ENCODE measurements around the gene LCN12.

Gene LCN12

DNA sequence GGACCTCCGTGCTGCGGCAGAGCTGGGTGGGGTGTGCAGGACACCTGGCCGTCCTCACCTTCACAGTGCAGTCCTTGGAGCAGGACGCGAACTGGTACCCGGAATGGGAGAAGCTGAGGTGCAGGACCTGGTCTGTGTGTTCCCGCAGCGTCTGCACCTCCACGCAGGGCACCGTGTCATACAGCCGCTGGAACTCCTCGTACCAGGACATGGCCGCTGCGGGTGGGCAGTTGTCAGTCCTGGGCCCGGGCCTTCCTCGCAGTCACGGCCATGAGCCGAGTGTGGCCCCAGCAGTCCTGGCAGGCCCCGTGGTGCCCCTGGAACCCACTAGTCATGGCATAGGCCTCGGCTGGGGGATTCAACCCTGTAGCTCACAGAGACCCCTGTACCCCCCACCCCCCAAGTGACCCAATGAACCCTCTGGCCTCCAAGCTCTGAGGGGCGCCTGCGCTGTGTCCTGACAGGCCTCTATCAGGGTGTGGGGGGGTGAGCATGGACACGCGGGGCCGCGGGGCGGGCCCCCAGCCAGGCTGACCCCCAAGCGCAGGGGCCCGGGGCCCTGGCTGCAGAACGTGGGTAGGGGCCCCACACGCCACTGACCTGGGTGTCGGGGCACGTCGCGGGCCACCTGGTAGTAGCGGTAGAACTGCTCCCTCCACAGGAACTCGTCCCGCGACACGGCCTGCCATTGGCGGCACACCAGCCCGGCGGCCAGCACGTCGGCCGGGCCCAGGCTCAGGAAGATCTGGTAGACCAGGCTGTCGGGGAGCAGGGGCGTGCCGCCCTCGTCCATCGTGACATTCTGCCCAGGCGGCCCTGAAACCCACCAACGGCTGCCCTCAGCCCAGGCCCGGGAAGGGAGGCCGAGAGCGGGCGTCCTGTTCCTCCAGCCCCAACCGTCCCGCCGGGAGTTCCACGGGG, 8.5 kb upstream of the LCN12 start:
- Histone ChIP-seq H3K4me3 (ENCODE audit: low read depth, low read length) (peak overlapping the region; percentile 78), H2AFZ (peak overlapping the region; percentile 28), H3K9me3 (ENCODE audit: control insufficient read depth, low read length) (no peaks in the 10 kb centered on the region), H3K4me1 (peaks cover 3% of the 10 kb centered on the region), H3K4me2 (ENCODE audit: low read length) (peak overlapping the region; percentile 83), H3K9ac (no peak overlapping the region), H3K27me3 (ENCODE audit: control insufficient read depth, insufficient read depth, low read length) (no peaks in the 10 kb centered on the region), H3K36me3 (ENCODE audit: control insufficient read depth, insufficient read depth, low read length) (no peaks in the 10 kb centered on the region), H3K27ac (peak overlapping the region; percentile 19), H3K79me2 (no peaks in the 10 kb centered on the region)
- TF ChIP-seq, protein P1, sequence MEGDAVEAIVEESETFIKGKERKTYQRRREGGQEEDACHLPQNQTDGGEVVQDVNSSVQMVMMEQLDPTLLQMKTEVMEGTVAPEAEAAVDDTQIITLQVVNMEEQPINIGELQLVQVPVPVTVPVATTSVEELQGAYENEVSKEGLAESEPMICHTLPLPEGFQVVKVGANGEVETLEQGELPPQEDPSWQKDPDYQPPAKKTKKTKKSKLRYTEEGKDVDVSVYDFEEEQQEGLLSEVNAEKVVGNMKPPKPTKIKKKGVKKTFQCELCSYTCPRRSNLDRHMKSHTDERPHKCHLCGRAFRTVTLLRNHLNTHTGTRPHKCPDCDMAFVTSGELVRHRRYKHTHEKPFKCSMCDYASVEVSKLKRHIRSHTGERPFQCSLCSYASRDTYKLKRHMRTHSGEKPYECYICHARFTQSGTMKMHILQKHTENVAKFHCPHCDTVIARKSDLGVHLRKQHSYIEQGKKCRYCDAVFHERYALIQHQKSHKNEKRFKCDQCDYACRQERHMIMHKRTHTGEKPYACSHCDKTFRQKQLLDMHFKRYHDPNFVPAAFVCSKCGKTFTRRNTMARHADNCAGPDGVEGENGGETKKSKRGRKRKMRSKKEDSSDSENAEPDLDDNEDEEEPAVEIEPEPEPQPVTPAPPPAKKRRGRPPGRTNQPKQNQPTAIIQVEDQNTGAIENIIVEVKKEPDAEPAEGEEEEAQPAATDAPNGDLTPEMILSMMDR (IDR thresholded peaks at IDR 0.05), result no peak

DNA sequence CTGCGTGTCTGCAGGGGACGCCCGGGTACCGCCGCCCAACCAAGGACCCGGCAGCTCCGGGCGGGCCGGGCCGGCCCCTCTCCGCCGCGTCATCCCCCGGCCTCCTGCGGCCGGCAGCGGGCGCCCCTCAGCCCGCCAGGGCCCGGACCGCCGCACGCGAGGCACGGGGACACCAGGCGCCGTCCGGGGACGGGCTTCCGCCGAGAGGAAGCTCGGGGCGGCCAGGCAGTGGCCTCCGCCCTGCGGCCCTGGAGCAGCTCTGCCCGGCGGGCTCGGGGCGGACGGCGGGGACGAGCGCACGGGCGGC, 7.9 kb upstream of the LCN12 start:
- Histone ChIP-seq H3K4me2 (ENCODE audit: low read length) (peak overlapping the region; percentile 83), H3K27ac (no peak overlapping the region), H3K79me2 (no peaks in the 10 kb centered on the region), H3K9me3 (ENCODE audit: control insufficient read depth, low read length) (no peaks in the 10 kb centered on the region), H2AFZ (peak overlapping the region; percentile 28), H3K4me3 (ENCODE audit: low read depth, low read length) (peak overlapping the region; percentile 78), H3K36me3 (ENCODE audit: control insufficient read depth, insufficient read depth, low read length) (no peaks in the 10 kb centered on the region), H3K4me1 (peaks cover 3% of the 10 kb centered on the region), H3K27me3 (ENCODE audit: control insufficient read depth, insufficient read depth, low read length) (no peaks in the 10 kb centered on the region), H3K9ac (no peak overlapping the region)
- TF ChIP-seq, protein P1 (IDR thresholded peaks at IDR 0.05), result no peak

DNA sequence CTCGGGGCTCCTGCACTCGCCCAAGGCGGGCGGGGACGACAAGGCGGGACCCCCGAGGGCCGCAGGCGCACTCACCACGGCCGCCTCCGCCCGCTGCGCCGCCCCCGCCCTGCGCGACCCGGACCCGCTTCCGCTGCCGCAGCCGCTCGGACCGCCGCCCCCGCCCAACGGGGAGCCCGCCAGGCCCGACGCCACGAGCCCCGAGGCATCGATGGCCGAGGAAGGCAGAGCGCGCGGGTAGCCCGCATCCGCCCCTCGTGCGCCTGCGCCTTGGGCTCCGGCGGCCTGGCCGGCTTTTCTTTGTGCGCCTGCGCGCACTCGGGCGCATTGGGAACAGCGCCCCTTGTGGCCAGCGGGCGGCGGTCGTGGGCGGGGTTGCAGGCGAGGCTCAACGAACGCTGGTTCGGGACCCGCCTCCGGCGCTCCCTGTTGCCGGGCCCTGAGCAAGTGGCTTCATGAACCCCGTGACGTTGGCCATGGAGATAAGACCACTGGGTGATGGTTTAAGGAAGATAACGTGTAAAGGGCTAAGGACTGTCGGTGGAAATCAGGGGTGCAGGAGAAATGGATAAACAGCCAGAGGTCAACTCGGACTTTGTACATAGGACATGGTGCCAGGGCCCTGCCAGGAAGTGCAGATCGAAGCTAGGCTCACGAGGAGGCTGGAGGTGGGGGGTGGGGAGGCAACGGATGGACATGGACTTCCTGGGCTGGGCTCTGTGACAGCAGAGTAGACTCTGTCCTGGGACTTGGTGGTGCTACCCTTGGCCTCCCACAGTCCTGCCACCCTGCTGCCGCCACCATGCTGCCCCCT, 7.3 kb upstream of the LCN12 start, which contains the start of the genes C8G and FBXW5:
Gene C8G (plus strand): TSS at position 725 of the 814 bp plus-strand sequence. CDS start 78 bp downstream, at position 803.
Gene FBXW5 (minus strand): TSS at position 220 of the 814 bp plus-strand sequence. CDS start 655 bp downstream, outside the sequence.
- Histone ChIP-seq H3K4me3 (ENCODE audit: low read depth, low read length) (peak within 1 kb of the TSS; percentile 78), H3K27ac (peak within 1 kb of the TSS; percentile 19), H3K27me3 (ENCODE audit: control insufficient read depth, insufficient read depth, low read length) (no peaks in the 10 kb centered on the region), H3K79me2 (no peaks in the 10 kb centered on the region), H3K9me3 (ENCODE audit: control insufficient read depth, low read length) (no peaks in the 10 kb centered on the region), H3K9ac (no peak within 1 kb of the TSS), H3K4me2 (ENCODE audit: low read length) (peak within 1 kb of the TSS; percentile 83), H3K36me3 (ENCODE audit: control insufficient read depth, insufficient read depth, low read length) (no peaks in the 10 kb centered on the region), H2AFZ (peak within 1 kb of the TSS; percentile 29), H3K4me1 (peaks cover 3% of the 10 kb centered on the region)
- TF ChIP-seq, protein P1 (IDR thresholded peaks at IDR 0.05), result peak; percentile 92

DNA sequence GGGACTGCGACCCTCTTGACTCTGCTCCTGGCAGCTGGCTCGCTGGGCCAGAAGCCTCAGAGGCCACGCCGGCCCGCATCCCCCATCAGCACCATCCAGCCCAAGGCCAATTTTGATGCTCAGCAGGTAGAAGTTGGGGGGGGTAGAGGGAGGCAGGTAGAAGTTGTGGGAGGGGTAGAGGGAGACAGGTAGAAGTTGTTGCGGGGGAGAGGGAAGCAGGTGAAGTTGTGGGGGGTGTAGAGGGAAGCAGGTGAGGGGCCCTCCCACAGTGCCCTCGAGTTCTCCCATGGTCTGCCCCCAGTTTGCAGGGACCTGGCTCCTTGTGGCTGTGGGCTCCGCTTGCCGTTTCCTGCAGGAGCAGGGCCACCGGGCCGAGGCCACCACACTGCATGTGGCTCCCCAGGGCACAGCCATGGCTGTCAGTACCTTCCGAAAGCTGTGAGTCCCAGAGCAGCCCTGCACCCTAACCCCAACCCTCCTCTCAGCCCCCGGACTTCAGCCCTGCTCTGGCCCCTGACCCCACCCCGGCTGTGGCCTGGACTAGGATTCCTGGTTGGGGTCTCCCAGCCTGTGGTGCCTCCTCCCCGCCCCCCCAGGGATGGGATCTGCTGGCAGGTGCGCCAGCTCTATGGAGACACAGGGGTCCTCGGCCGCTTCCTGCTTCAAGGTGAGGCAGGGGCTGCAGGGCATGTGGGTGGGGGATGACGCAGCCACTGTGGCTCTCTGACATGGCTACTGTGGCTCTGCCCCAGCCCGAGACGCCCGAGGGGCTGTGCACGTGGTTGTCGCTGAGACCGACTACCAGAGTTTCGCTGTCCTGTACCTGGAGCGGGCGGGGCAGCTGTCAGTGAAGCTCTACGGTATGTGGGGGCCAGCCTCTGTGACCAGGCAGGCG, 6.5 kb upstream of the LCN12 start:
- no peaks in the 10 kb centered on the region for H3K36me3 ChIP-seq (ENCODE audit: control insufficient read depth, insufficient read depth, low read length)
- no peak overlapping the region for H3K9ac ChIP-seq
- TF ChIP-seq, protein P1 (IDR thresholded peaks at IDR 0.05), result no peak
- H3K4me1 ChIP-seq, result peaks cover 3% of the 10 kb centered on the region
- no peaks in the 10 kb centered on the region for H3K27me3 ChIP-seq (ENCODE audit: control insufficient read depth, insufficient read depth, low read length)
- no peak overlapping the region for H3K4me3 ChIP-seq (ENCODE audit: low read depth, low read length)
- H3K27ac ChIP-seq, result no peak overlapping the region
- H3K4me2 ChIP-seq (ENCODE audit: low read length), result no peak overlapping the region
- H3K9me3 ChIP-seq (ENCODE audit: control insufficient read depth, low read length), result no peaks in the 10 kb centered on the region
- no peak overlapping the region for H2AFZ ChIP-seq
- H3K79me2 ChIP-seq, result no peaks in the 10 kb centered on the region

Data from parathyroid adenoma (tissue), 2 donors.